HEK293 (cell line): ENCODE data around the gene MOK.

Experiments
- BCL11A ChIP-seq: fragments of 450-650 bp; formaldehyde crosslinking; IDR thresholded peaks from 2 replicates; pipeline ENCODE4 v1.5.1; 2016; ENCODE audit warnings: low read depth, missing biosample characterization, missing genetic modification characterization
- KLF16 ChIP-seq: fragments of 450-650 bp; formaldehyde crosslinking; IDR thresholded peaks from 2 replicates; pipeline ENCODE4 v1.5.1; 2017; ENCODE audit warnings: missing biosample characterization, missing genetic modification characterization
- SP3 ChIP-seq: fragments of 450-650 bp; formaldehyde crosslinking; IDR thresholded peaks from 2 replicates; pipeline ENCODE4 v1.5.1; 2016; ENCODE audit warnings: missing biosample characterization, missing genetic modification characterization
- TCF7L2 ChIP-seq: IDR thresholded peaks from 2 replicates; pipeline ENCODE4 v1.6.1; 2011; ENCODE audit warnings: low read depth, mild to moderate bottlenecking, inconsistent platforms, low read length, moderate library complexity, borderline replicate concordance
- TRIM28 ChIP-seq: IDR thresholded peaks from 2 replicates; pipeline ENCODE4 v1.6.1; 2011; ENCODE audit warnings: low read length, control low read depth, borderline replicate concordance
- YY1 ChIP-seq: fragments of 450-650 bp; formaldehyde crosslinking; IDR thresholded peaks from 2 replicates; pipeline ENCODE4 v1.5.1; 2018; ENCODE audit warnings: missing biosample characterization, missing genetic modification characterization
- ZNF274 ChIP-seq, 2 experiments: fragments of 200-500 bp in 1 of 2; fragments of 450-650 bp in 1 of 2; sonication (Bioruptor generic) in 1 of 2; formaldehyde crosslinking in 1 of 2; IDR thresholded peaks; 2 replicates each; pipeline versions ENCODE4 v1.5.1 to v1.6.1; 2014 to 2016; ENCODE audit warnings: borderline replicate concordance in 1 of 2, inconsistent platforms in 1 of 2, low read length in 1 of 2, missing biosample characterization in 1 of 2, missing genetic modification characterization in 1 of 2
- TF ChIP-seq, protein P1 (sequence below): IDR thresholded peaks from 2 replicates; pipeline ENCODE4 v1.6.1; 2011; ENCODE audit warnings: mild to moderate bottlenecking, low read depth, low read length, borderline replicate concordance
- TF ChIP-seq, protein P2 (sequence below): fragments of 450-650 bp; formaldehyde crosslinking; IDR thresholded peaks from 2 replicates; pipeline ENCODE4 v1.5.1; 2016; ENCODE audit warnings: missing biosample characterization, missing genetic modification characterization
- TF ChIP-seq, protein P3 (sequence below): fragments of 450-650 bp; formaldehyde crosslinking; conservative IDR thresholded peaks from 2 replicates; pipeline ENCODE4 v1.5.1; 2016; ENCODE audit warnings: low read depth, missing biosample characterization, missing genetic modification characterization
- TF ChIP-seq, protein P4 (sequence below): fragments of 450-650 bp; formaldehyde crosslinking; IDR thresholded peaks from 2 replicates; pipeline ENCODE4 v1.5.1; 2016; ENCODE audit warnings: missing biosample characterization, missing genetic modification characterization
- TF ChIP-seq, protein P5 (sequence below): fragments of 450-650 bp; formaldehyde crosslinking; IDR thresholded peaks from 2 replicates; pipeline ENCODE4 v1.5.1; 2016; ENCODE audit warnings: missing biosample characterization, missing genetic modification characterization, low read depth

DNA sequence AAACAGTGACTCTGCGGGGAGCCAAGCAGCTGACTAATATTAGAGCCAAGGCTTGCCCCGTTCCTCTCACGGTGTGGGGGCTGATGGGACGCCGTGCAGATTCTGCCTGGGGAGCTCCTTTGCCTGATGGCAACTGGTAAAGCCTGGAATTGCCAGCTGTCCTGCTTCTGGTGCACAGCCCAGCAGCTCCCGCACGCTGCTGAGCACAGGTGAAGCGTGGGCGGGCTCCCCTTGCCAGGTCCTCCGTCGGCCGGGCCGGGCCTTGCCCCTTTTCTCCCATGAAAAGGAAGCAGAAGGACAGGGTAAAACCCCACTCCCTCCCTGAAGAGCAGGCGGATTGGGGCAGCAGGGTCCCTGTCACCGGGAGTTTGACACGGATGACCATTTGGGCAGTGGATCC is 86.3 kb downstream of the MOK start:
- TF ChIP-seq YY1 (tag by site-specific recombination) (no peak), TCF7L2 (no peak), BCL11A (no peak), ZNF274 (IDR thresholded peaks at IDR 0.05; ENCODE audit: low read length) (no peak), ZNF274 (tag by site-specific recombination; IDR thresholded peaks at IDR 0.05; ENCODE audit: borderline replicate concordance) (no peak), TRIM28 (no peak), SP3 (no peak), KLF16 (tag by site-specific recombination) (no peak)
- TF ChIP-seq, protein P1, sequence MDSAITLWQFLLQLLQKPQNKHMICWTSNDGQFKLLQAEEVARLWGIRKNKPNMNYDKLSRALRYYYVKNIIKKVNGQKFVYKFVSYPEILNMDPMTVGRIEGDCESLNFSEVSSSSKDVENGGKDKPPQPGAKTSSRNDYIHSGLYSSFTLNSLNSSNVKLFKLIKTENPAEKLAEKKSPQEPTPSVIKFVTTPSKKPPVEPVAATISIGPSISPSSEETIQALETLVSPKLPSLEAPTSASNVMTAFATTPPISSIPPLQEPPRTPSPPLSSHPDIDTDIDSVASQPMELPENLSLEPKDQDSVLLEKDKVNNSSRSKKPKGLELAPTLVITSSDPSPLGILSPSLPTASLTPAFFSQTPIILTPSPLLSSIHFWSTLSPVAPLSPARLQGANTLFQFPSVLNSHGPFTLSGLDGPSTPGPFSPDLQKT = no peak
- TF ChIP-seq, protein P2, sequence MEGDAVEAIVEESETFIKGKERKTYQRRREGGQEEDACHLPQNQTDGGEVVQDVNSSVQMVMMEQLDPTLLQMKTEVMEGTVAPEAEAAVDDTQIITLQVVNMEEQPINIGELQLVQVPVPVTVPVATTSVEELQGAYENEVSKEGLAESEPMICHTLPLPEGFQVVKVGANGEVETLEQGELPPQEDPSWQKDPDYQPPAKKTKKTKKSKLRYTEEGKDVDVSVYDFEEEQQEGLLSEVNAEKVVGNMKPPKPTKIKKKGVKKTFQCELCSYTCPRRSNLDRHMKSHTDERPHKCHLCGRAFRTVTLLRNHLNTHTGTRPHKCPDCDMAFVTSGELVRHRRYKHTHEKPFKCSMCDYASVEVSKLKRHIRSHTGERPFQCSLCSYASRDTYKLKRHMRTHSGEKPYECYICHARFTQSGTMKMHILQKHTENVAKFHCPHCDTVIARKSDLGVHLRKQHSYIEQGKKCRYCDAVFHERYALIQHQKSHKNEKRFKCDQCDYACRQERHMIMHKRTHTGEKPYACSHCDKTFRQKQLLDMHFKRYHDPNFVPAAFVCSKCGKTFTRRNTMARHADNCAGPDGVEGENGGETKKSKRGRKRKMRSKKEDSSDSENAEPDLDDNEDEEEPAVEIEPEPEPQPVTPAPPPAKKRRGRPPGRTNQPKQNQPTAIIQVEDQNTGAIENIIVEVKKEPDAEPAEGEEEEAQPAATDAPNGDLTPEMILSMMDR (tag by site-specific recombination) = no peak
- TF ChIP-seq, protein P3, sequence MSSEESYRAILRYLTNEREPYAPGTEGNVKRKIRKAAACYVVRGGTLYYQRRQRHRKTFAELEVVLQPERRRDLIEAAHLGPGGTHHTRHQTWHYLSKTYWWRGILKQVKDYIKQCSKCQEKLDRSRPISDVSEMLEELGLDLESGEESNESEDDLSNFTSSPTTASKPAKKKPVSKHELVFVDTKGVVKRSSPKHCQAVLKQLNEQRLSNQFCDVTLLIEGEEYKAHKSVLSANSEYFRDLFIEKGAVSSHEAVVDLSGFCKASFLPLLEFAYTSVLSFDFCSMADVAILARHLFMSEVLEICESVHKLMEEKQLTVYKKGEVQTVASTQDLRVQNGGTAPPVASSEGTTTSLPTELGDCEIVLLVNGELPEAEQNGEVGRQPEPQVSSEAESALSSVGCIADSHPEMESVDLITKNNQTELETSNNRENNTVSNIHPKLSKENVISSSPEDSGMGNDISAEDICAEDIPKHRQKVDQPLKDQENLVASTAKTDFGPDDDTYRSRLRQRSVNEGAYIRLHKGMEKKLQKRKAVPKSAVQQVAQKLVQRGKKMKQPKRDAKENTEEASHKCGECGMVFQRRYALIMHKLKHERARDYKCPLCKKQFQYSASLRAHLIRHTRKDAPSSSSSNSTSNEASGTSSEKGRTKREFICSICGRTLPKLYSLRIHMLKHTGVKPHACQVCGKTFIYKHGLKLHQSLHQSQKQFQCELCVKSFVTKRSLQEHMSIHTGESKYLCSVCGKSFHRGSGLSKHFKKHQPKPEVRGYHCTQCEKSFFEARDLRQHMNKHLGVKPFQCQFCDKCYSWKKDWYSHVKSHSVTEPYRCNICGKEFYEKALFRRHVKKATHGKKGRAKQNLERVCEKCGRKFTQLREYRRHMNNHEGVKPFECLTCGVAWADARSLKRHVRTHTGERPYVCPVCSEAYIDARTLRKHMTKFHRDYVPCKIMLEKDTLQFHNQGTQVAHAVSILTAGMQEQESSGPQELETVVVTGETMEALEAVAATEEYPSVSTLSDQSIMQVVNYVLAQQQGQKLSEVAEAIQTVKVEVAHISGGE = no peak
- TF ChIP-seq, protein P4, sequence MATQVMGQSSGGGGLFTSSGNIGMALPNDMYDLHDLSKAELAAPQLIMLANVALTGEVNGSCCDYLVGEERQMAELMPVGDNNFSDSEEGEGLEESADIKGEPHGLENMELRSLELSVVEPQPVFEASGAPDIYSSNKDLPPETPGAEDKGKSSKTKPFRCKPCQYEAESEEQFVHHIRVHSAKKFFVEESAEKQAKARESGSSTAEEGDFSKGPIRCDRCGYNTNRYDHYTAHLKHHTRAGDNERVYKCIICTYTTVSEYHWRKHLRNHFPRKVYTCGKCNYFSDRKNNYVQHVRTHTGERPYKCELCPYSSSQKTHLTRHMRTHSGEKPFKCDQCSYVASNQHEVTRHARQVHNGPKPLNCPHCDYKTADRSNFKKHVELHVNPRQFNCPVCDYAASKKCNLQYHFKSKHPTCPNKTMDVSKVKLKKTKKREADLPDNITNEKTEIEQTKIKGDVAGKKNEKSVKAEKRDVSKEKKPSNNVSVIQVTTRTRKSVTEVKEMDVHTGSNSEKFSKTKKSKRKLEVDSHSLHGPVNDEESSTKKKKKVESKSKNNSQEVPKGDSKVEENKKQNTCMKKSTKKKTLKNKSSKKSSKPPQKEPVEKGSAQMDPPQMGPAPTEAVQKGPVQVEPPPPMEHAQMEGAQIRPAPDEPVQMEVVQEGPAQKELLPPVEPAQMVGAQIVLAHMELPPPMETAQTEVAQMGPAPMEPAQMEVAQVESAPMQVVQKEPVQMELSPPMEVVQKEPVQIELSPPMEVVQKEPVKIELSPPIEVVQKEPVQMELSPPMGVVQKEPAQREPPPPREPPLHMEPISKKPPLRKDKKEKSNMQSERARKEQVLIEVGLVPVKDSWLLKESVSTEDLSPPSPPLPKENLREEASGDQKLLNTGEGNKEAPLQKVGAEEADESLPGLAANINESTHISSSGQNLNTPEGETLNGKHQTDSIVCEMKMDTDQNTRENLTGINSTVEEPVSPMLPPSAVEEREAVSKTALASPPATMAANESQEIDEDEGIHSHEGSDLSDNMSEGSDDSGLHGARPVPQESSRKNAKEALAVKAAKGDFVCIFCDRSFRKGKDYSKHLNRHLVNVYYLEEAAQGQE (tag by site-specific recombination) = no peak
- TF ChIP-seq, protein P5, sequence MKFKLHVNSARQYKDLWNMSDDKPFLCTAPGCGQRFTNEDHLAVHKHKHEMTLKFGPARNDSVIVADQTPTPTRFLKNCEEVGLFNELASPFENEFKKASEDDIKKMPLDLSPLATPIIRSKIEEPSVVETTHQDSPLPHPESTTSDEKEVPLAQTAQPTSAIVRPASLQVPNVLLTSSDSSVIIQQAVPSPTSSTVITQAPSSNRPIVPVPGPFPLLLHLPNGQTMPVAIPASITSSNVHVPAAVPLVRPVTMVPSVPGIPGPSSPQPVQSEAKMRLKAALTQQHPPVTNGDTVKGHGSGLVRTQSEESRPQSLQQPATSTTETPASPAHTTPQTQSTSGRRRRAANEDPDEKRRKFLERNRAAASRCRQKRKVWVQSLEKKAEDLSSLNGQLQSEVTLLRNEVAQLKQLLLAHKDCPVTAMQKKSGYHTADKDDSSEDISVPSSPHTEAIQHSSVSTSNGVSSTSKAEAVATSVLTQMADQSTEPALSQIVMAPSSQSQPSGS = no peak
